Pulmonary artery endothelial cell (primary cell): ENCODE results near the gene LETM1. TPM values are rescaled to one million over a fixed set of nuclear protein-coding genes. Genes with fewer than 3 reads are reported as not detected.

ENCODE experiments used
- DNase-seq: peaks from one replicate; pipeline ENCODE4 v3.0.0-alpha.2; 2011; ENCODE audit warnings: low read depth, low spot score
- total RNA-seq: library from RNA; depleted of rRNA; stranded (reverse); fragments of >200 nt; gene quantifications from 2 replicates; pipeline ENCODE4 v1.2.3, GENCODE V29; 2014

The LETM1 gene
- total RNA-seq, 1 donor from 2014 or later = 117 TPM

- no peak for DNase-seq
These were observed 17.3 kb upstream of the LETM1 start for GRCh38 chr4:1873291-1873690.

DNA sequence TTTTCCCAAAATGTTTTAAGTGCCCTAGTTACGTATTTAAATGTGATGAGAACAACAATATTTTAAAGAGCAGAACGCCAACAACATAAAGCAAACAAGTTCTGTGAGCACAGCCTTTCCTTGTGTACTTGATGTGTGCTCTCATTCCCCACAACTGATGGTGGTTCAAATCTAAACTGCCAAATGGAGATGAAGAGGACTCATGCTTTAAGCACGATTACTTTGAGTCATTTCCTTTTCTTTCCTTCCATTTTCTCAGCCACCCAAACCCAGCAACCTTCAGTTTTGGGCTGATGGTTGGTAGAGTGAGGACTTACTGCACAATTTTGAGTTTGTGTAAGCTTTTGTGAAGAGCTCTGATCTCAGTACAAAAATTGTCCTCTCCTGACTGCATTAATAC, 16.9 kb upstream of the LETM1 start:
- DNase-seq = peak; percentile 13

DNA sequence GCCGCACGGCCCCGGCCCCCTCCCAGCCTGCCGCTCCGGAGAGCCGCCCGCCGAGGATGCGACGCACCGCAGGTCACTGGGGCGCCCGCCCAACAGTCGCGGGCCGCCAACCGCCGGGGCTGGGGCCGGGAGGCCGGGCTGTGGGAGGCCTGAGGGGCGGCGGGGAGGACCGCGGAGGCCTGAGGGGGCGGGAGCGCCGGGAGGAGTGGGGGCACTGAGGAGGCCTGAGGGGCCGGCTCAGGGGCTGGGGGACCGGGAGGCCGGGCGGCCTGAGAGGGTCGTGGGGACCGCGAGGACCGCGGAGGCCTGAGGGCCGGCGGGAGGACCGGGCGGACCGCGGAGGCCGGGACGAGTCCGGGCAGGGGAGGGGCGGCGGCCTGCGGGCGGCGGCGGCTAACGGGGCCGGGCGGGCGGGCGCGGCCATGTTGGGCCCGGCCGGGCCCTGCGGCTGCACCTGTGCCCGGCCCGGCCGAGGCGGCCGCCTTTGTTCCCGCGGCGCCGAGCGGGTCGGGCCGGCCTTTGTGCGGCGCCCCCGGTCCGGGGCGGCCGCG, 15.6 kb upstream of the LETM1 start:
- DNase-seq = no peak

DNA sequence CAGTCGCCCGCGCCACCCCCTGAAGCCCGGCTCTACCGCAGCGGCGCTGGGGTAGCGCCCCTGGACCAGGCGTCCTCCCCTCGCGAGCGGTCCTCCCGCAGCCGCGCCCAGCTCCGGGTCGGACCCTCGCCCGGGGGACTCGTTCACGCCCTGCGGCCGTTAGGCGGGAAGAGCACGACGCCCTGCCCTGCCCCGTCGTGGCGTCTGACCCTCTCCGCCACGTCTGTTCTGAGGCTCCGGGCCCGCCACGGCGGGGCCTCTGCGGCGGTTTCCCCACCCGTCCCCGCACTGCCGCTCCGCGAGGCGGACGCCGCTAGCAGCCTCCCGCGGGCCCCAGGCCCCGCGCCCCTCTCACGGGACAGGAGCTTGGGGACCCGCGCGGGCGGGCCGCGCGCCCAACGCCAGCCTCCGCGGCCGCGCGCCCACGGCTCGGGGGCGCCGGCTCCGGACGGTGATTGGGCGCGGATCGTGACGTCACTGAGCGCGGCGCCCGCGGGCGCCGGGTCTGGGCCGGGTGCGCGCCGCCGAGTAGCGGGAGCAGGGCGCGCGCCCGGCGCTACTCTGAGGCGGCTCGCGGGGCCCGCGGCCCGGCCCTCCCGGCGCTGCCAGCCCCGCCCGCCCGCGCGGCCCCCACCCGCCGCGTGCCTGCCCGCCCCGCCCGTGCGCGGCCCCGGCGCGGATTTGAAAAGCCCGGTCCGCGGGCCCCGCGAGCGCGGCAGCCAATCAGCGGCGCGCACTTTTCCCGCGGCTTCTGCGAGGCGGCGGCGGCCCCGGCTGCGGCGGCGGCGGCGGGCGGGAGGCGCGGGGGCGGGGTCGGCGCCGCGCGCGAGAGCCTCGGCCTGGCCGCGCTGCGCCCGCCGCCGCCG, 14.9 kb upstream of the LETM1 start, which contains the start of gene NSD2:
Gene NSD2, plus strand, starts transcription at position 816 of the 866 bp plus-strand sequence. CDS start 29,262 bp downstream, outside the sequence.
- DNase-seq = peak; percentile 45

DNA sequence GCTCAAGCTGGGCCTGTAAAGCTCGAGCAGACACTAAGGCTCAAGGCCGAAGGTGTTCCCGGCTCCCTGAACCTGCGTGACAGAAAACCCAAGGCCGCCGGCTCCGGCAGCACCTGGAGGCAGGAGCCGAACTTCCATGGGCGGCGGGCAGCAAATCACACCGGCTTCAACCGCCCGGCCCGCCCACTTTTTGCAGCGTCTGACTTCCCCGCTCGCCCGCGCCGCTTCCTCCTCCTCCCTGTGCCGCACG, 14.3 kb upstream of the LETM1 start:
- DNase-seq = peak; percentile 17

- no peak for DNase-seq
These were observed 13.8 kb upstream of the LETM1 start for GRCh38 chr4:1869530-1870327.

DNA sequence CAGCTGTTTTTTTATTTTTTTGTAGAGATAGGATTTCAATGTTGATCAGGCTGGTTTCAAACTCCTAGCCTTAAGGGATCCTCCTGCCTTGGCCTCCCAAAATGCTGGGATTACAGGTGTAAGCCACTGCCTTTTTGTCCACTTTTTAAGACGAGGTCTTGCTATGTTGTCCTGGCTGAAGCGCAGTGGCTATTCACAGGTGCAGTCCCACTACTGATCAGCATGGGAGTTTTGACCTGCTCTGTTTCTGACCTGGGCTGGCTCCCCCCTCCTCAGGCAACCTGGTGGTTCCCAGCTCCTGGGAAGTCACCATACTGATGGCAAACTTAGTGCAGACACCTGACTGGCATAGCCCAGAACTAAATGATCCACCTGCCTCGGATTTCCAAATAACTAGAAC, 13.0 kb upstream of the LETM1 start:
- no peak for DNase-seq

DNA sequence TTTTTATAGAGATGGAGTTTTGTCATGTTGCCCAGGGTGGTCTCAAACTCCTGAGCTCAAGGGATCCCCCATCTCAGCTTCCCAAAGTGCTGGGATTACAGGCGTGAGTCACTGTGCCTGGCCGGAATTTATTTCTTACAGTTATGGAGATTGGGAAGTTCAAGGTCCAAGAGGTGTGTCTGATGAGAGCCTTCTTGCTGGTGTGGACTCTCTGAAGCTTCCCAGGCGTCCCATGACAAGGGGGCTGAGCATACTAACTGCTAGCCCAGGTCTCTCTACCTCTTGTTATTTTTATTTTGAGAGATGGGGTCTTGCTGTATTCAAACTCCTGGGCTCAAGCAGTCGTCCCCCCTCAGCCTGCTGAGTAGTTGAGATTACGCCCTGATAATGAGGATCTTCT, 12.3 kb upstream of the LETM1 start:
- no peak for DNase-seq

DNA sequence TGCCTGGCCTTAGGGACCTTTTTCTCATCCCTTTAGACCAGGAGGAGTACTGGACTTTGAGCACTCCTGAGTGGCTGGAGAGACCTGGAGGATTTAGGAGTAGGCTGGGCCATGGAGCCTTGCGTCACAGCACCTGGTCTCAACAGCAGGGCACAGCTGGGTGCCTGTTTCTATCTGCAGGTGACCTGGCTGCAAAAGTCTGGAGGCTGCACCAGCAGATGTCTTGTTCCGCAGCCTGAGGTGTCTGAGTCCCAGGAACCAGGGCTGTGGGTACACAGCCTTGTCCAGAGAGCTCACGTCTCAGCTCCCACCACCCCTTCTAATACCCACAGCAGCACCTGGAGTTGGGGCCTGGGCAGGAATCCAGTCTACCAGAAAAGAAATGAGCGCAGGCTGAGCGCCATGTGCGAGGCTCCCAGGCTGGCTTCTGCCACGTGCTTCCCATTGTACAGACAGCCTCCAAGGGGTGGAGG, 10.3 kb upstream of the LETM1 start:
- no peak for DNase-seq

- no peak for DNase-seq
These were observed 8.4 kb upstream of the LETM1 start for GRCh38 chr4:1864076-1865008.

DNA sequence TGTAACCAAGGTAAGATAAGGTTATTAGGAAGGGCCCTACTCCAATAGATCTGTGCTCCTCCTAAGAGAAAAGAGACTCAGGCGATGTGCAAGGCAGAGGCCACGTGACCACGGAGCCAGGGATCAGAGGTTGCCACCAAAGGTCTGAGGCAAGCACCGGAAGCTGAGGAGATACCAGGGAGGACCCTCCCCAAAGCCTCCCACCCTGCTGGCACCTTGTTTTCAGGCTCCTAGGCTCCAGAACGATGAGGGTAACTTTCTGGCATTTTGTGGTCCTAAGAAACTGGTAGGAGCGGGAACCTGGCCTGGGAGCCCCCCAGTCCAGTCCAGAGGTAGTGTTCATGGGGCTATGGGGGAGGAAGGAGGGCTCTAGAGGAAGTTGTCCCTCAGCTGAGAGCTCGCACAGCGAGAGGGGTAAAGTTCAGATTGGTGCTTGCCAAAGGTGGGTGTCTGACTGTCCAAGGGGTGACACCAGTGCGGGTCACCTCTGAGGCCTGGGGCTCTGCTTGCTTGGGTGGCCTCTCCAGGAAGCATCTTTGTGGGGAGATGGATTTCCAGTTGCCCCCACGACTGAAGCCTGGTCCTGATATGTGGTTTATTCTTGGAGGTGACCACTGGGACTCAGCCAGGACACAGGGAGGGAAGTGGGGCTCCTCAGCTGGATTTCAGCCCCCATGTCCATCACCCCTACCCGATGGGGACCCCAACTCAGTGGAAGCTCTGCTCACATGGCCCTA, 7.5 kb upstream of the LETM1 start:
- no peak for DNase-seq

- no peak for DNase-seq
These were observed 7.0 kb upstream of the LETM1 start for GRCh38 chr4:1862961-1863296.

- no peak for DNase-seq
These were observed 6.3 kb upstream of the LETM1 start for GRCh38 chr4:1862055-1862911.

GRCh38 chr4:1859389-1859753, 3.4 kb upstream of the LETM1 start:
- no peak for DNase-seq

GRCh38 chr4:1857931-1858330, 2.0 kb upstream of the LETM1 start:
- DNase-seq = no peak

- DNase-seq = no peak
These were observed 1.2 kb upstream of the LETM1 start for GRCh38 chr4:1856943-1857699.

DNA sequence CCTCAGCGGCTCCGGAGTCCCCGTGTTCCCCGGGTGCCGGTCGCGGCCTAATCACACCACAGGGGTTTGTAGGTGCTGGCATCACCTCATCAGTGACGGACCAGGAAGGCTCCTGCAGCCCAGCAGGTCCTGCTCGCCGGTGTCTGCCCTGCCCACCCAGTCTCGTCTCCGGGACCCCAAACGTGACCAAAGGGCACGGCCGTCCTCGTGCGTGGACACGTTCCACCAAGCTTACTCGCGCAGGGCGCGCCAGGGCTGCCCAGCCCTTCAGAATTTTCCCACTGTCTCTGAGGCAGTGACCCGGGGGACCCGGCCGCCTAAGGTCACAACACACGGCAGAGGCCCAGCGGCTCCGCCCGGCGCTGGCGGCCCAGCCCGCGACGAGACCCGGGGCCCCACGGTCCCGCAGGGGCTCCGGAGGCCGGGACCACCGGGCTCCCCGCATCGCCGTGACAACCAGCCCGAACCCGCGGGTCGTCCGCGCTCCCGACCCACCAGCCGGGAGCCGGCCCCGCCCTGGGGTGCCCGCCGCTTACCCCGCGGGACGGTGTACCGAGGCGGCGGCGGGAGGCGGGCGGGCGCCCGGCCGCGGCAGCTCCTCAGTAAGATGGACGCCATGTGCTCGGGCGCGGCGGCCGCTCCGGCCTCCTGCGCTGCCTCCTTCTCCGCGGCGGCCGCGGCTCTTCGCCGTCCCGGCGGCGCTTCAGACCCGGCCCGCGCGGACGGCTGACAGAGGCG, 454 bp downstream of the LETM1 start:
- no peak for DNase-seq

DNA sequence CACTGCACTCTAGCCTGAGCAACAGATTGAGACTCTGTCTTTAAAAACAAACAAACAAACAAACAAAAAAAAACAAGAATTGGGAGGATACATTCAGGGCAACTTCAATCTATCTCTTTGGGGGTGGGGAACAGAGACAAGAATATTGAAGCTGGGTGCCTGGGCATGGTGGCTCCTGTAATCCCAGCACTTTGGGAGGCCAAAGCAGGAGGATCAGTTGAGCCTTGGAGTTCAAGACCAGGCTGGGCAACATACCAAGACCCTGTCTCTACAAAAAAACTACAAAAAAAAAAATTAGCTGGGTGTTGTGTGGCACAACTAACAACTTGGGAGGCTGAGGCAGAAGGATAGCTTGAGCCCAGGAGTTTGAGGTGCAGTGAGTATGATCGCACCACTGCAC, 1.2 kb downstream of the LETM1 start:
- no peak for DNase-seq
